ENCODE data around the gene RBFOX2.
"Not testable (repeated sequence)": the region's sequence is repeated elsewhere in the genome, so short reads cannot be mapped to it uniquely, and the experiment has no call there.

RBFOX2 gene

GRCh38 chr22:35769974-35770373 lies 258.6 kb downstream of the RBFOX2 start:
- no peak for DNase-seq (ENCODE audit: low read depth)

GRCh38 chr22:35766654-35767580 lies 261.7 kb downstream of the RBFOX2 start:
- no peak for DNase-seq (ENCODE audit: low read depth)

GRCh38 chr22:35761037-35761436 lies 267.6 kb downstream of the RBFOX2 start:
- DNase-seq (ENCODE audit: low read depth): no peak

GRCh38 chr22:35758394-35758793 lies 270.2 kb downstream of the RBFOX2 start:
- DNase-seq (ENCODE audit: low read depth): no peak

GRCh38 chr22:35756722-35757121 lies 271.9 kb downstream of the RBFOX2 start:
- DNase-seq (ENCODE audit: low read depth): no peak

- no peak for DNase-seq (ENCODE audit: low read depth)
These were observed 273.9 kb downstream of the RBFOX2 start for GRCh38 chr22:35754761-35755160.

GRCh38 chr22:35752863-35753189 lies 275.8 kb downstream of the RBFOX2 start:
- DNase-seq (ENCODE audit: low read depth): no peak

- DNase-seq (ENCODE audit: low read depth): no peak
These were observed 276.4 kb downstream of the RBFOX2 start for GRCh38 chr22:35752006-35752862.

- DNase-seq (ENCODE audit: low read depth): no peak
These were observed 278.8 kb downstream of the RBFOX2 start for GRCh38 chr22:35749808-35750207.

- DNase-seq (ENCODE audit: low read depth): no peak
These were observed 281.5 kb downstream of the RBFOX2 start for GRCh38 chr22:35746946-35747703.

GRCh38 chr22:35746248-35746647 lies 282.4 kb downstream of the RBFOX2 start:
- no peak for DNase-seq (ENCODE audit: low read depth)

GRCh38 chr22:35743326-35743860 lies 285.2 kb downstream of the RBFOX2 start:
- no peak for DNase-seq (ENCODE audit: low read depth)

GRCh38 chr22:35742342-35743100 lies 286.1 kb downstream of the RBFOX2 start:
- no peak for DNase-seq (ENCODE audit: low read depth)

GRCh38 chr22:35740616-35741015 lies 288.0 kb downstream of the RBFOX2 start:
- DNase-seq (ENCODE audit: low read depth): no peak

GRCh38 chr22:35739931-35740380 lies 288.7 kb downstream of the RBFOX2 start:
- no peak for DNase-seq (ENCODE audit: low read depth)

- no peak for DNase-seq (ENCODE audit: low read depth)
These were observed 289.3 kb downstream of the RBFOX2 start for GRCh38 chr22:35739076-35739930.

- DNase-seq (ENCODE audit: low read depth): not testable (repeated sequence)
These were observed 290.7 kb downstream of the RBFOX2 start for GRCh38 chr22:35737886-35738285.

GRCh38 chr22:35736701-35737100 lies 291.9 kb downstream of the RBFOX2 start:
- no peak for DNase-seq (ENCODE audit: low read depth)

- no peak for DNase-seq (ENCODE audit: low read depth)
These were observed 292.5 kb downstream of the RBFOX2 start for GRCh38 chr22:35736166-35736565.

- DNase-seq (ENCODE audit: low read depth): no peak
These were observed 293.1 kb downstream of the RBFOX2 start for GRCh38 chr22:35735542-35735941.

Measured in stimulated activated CD8-positive, alpha-beta memory T cell treated with anti-CD3 and anti-CD28 coated beads, Interleukin-12 subunit alpha, Interleukin-12 subunit beta, amount 100 ng/mL, for 4 hours (primary cell).